ENCODE data around the gene PTPN12. TPM values are rescaled to one million over a fixed set of nuclear protein-coding genes. Genes with fewer than 3 reads are reported as not detected.

Gene PTPN12
- polyA plus RNA-seq, 1 experiment, result 45.3 TPM

DNA sequence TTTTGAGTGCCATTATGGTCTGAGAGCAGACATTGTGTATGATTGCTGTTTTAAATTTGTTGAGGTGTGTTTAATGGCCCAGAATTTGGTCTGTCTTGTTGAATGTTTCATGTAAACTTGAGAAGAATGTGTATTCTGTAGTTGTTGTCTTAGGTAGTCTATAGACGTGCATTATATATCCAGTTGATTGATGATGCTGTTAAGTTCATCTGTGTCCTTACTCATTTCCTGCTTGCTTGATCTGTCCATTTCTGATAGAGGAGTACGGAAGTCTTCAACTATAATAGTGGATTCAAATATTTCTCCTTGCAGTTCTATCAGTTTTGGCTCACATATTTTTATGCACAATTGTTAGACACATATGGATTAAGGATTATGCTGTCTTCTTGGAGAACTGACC is 16.0 kb downstream of the PTPN12 start:
- H3K27ac ChIP-seq (ENCODE audit: low read depth, low read length), result no peak overlapping the region
- POLR2A ChIA-PET, result no interaction called here
- no peaks in the 10 kb centered on the region for H3K9me3 ChIP-seq (ENCODE audit: control insufficient read depth, insufficient read depth, low read length)
- no peaks in the 10 kb centered on the region for H3K27me3 ChIP-seq (ENCODE audit: control insufficient read depth, insufficient read depth, low read length)
- no peak overlapping the region for H3K4me3 ChIP-seq (ENCODE audit: low read depth, low read length)
- TF ChIP-seq, protein P1, sequence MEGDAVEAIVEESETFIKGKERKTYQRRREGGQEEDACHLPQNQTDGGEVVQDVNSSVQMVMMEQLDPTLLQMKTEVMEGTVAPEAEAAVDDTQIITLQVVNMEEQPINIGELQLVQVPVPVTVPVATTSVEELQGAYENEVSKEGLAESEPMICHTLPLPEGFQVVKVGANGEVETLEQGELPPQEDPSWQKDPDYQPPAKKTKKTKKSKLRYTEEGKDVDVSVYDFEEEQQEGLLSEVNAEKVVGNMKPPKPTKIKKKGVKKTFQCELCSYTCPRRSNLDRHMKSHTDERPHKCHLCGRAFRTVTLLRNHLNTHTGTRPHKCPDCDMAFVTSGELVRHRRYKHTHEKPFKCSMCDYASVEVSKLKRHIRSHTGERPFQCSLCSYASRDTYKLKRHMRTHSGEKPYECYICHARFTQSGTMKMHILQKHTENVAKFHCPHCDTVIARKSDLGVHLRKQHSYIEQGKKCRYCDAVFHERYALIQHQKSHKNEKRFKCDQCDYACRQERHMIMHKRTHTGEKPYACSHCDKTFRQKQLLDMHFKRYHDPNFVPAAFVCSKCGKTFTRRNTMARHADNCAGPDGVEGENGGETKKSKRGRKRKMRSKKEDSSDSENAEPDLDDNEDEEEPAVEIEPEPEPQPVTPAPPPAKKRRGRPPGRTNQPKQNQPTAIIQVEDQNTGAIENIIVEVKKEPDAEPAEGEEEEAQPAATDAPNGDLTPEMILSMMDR (IDR thresholded peaks at IDR 0.05; ENCODE audit: low read depth, low read length), result no peak
- CTCF ChIA-PET, result no interaction called here
- no peak for DNase-seq (ENCODE audit: low read depth, low spot score)

DNA sequence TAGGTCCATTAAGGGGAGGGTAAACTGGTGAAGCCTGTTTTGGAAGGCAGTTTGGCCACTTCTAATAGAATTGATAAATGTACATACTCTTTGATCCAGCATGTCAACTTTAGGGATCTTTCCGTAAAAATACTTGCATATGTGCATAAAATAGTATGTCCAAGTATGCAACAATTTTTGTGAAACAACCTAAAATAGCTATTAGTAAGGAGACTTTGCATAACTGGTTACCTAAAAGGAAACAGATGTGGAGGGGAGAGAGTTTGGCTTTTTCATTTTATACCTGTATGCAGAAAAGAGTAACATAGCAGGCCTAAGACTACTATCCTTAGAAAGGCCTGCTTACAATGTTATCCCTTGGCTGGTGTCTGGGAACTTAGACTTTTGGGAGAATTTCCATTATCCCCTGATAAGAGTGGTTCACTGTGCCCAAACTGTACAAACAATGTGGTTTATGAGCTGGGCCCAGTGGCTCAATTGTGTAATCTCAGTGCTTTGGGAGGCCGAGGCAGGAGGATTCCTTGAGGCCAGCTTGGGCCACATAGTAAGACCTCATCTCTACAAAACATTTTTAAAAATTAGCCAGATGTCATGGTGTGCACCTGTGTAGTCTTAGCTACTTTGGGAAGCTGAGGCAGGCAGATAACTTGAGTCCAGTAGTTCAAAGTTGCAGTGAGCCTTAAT is 21.3 kb downstream of the PTPN12 start:
- H3K27me3 ChIP-seq (ENCODE audit: control insufficient read depth, insufficient read depth, low read length), result no peaks in the 10 kb centered on the region
- TF ChIP-seq, protein P1 (IDR thresholded peaks at IDR 0.05; ENCODE audit: low read depth, low read length), result no peak
- CTCF ChIA-PET, result interaction anchor here (1.3 kb wide), 1 partner anchor 18 kb away, joined by 7 read pairs; no protein-coding TSS in a partner anchor
- H3K27ac ChIP-seq (ENCODE audit: low read depth, low read length), result no peak overlapping the region
- POLR2A ChIA-PET, result no interaction called here
- H3K4me3 ChIP-seq (ENCODE audit: low read depth, low read length), result no peak overlapping the region
- no peaks in the 10 kb centered on the region for H3K9me3 ChIP-seq (ENCODE audit: control insufficient read depth, insufficient read depth, low read length)
- DNase-seq (ENCODE audit: low read depth, low spot score), result no peak

DNA sequence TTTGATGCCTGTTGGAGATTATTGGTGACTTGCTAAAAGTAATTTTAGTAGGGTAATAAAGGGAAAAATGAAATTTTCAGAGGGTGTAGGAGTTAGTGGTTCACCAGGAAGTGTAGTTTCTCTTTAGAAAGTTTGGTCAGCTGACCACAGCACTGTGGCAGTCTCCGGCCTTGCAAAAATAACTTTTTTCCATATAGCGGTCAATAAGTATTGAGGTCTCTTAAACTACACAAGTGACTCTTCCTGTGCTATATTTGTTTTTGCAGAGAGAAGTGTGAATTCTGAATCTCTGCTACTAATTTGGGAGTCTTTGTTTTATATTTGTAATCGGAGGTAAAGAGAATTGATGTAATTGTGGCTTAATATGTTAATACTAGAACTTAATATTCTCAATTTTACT is 24.3 kb downstream of the PTPN12 start:
- POLR2A ChIA-PET, result no interaction called here
- no peak overlapping the region for H3K27ac ChIP-seq (ENCODE audit: low read depth, low read length)
- no peak overlapping the region for H3K4me3 ChIP-seq (ENCODE audit: low read depth, low read length)
- H3K9me3 ChIP-seq (ENCODE audit: control insufficient read depth, insufficient read depth, low read length), result no peaks in the 10 kb centered on the region
- no peaks in the 10 kb centered on the region for H3K27me3 ChIP-seq (ENCODE audit: control insufficient read depth, insufficient read depth, low read length)
- TF ChIP-seq, protein P1 (IDR thresholded peaks at IDR 0.05; ENCODE audit: low read depth, low read length), result no peak
- DNase-seq (ENCODE audit: low read depth, low spot score), result no peak
- CTCF ChIA-PET, result no interaction called here

DNA sequence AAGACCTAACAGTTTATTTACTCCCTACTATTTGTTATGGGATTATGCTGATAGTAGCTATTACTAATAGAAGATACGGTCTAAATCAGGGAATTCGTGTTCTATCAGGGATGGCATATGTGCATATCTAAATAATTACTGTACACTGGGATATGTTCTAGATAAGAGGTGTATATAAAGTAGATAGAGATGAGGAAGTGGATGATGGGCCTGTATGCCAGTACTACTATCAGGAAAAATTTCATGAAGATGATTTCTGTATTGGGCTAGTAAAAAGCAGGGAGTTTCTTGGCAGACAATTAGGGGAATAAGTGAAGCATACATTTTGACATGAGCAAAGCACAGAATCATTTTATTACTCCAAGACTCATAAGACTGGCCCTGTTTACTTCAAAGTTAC is 26.2 kb downstream of the PTPN12 start:
- no peaks in the 10 kb centered on the region for H3K27me3 ChIP-seq (ENCODE audit: control insufficient read depth, insufficient read depth, low read length)
- DNase-seq (ENCODE audit: low read depth, low spot score), result no peak
- no peaks in the 10 kb centered on the region for H3K9me3 ChIP-seq (ENCODE audit: control insufficient read depth, insufficient read depth, low read length)
- CTCF ChIA-PET, result no interaction called here
- H3K4me3 ChIP-seq (ENCODE audit: low read depth, low read length), result no peak overlapping the region
- TF ChIP-seq, protein P1 (IDR thresholded peaks at IDR 0.05; ENCODE audit: low read depth, low read length), result no peak
- POLR2A ChIA-PET, result no interaction called here
- no peak overlapping the region for H3K27ac ChIP-seq (ENCODE audit: low read depth, low read length)

DNA sequence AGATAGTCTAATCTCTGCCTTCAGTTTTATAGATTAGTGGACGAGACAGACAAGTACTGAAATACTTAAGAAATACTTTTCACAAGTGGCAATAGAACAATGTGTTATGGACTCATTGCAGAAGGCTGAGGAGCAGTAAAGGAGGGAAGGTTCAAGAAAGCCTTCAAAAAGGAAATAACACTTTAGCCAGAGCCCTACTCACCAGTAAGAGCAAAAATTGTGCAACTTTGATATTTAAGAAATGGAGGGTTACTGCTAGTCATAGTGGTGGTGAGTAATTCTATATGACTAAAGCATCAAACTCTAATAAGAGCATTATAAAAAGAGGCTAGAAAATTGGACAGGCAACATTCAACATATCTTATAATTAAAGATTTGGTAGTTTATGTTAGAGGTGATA is 28.8 kb downstream of the PTPN12 start:
- ChIA-PET CTCF (interaction anchor here (1.7 kb wide), 1 partner anchor 86 kb away, joined by 7 read pairs; no protein-coding TSS in a partner anchor), POLR2A (no interaction called here)
- H3K27ac ChIP-seq (ENCODE audit: low read depth, low read length), result no peak overlapping the region
- DNase-seq (ENCODE audit: low read depth, low spot score), result no peak
- no peaks in the 10 kb centered on the region for H3K9me3 ChIP-seq (ENCODE audit: control insufficient read depth, insufficient read depth, low read length)
- no peak overlapping the region for H3K4me3 ChIP-seq (ENCODE audit: low read depth, low read length)
- TF ChIP-seq, protein P1 (IDR thresholded peaks at IDR 0.05; ENCODE audit: low read depth, low read length), result no peak
- H3K27me3 ChIP-seq (ENCODE audit: control insufficient read depth, insufficient read depth, low read length), result no peaks in the 10 kb centered on the region

All from AG04450 (cell line).